PC-3 (cell line): Measurements from ENCODE around the gene RND2. TPM values are rescaled to one million over a fixed set of nuclear protein-coding genes. Genes with fewer than 3 reads are reported as not detected.
A peak's percentile ranks its signal among the peaks of the same experiment; 100 is the strongest.
"Not testable (repeated sequence)": the region's sequence is repeated elsewhere in the genome, so short reads cannot be mapped to it uniquely, and the experiment has no call there.

Experiments used
- ATAC-seq: fragments of 200-7000 bp; cut with Tn5 transposase; 2 replicates; pipeline ENCODE4 v1.9.1; 2020; ENCODE audit warnings: mild to moderate bottlenecking, moderate library complexity
- BruUV-seq: library from RNA; stranded (reverse); fragments of 400-500 nt; replicated peaks from 2 replicates; lab custom pipeline; 2021; lab: Mats Ljungman, UMichigan
- CTCF ChIA-PET: fragments of 300-600 bp; sonication (Branson Sonifier 250); formaldehyde crosslinking; loops from one replicate; lab custom pipeline; 2022; ENCODE audit warnings: antibody characterized with exemption; lab: Charles Lee
- POLR2A ChIA-PET: fragments of 300-600 bp; sonication (Branson Sonifier 250); formaldehyde crosslinking; loops from one replicate; lab custom pipeline; 2022; ENCODE audit warnings: antibody characterized with exemption; ENCODE audit not compliant: unreplicated experiment; lab: Charles Lee
- DNase-seq: peaks from one replicate; pipeline ENCODE4 v3.0.0-alpha.2; 2015
- H2AFZ ChIP-seq: fragments of 300-600 bp; sonication (generic); 2 replicates; pipeline ENCODE4 v1.6.0; 2016; ENCODE audit warnings: antibody characterized with exemption, low read length
- H3F3A ChIP-seq: fragments of 300-600 bp; sonication (generic); one replicate; pipeline ENCODE4 v1.6.0; 2017; ENCODE audit warnings: antibody characterized with exemption, low read length, control low read depth, mild to moderate bottlenecking; ENCODE audit not compliant: unreplicated experiment
- H3K27ac ChIP-seq: fragments of 300-600 bp; sonication (generic); 2 replicates; pipeline ENCODE4 v1.5.1; 2016; ENCODE audit warnings: mild to moderate bottlenecking, low read length
- H3K27me3 ChIP-seq: fragments of 300-600 bp; sonication (generic); 2 replicates; pipeline ENCODE4 v1.6.1; 2016; ENCODE audit warnings: low read length, mixed read lengths
- H3K36me3 ChIP-seq: fragments of 300-600 bp; sonication (generic); 2 replicates; pipeline ENCODE4 v1.6.1; 2016; ENCODE audit warnings: low read depth, mixed run types, low read length, mixed read lengths
- H3K4me1 ChIP-seq: fragments of 300-600 bp; sonication (generic); 2 replicates; pipeline ENCODE4 v1.5.1; 2016; ENCODE audit warnings: low read length; ENCODE audit not compliant: insufficient read depth
- H3K4me2 ChIP-seq: fragments of 300-600 bp; sonication (generic); 2 replicates; pipeline ENCODE4 v1.6.0; 2016; ENCODE audit warnings: low read length
- H3K4me3 ChIP-seq: fragments of 300-600 bp; sonication (generic); 2 replicates; pipeline ENCODE4 v1.5.1; 2016; ENCODE audit warnings: mild to moderate bottlenecking, low read length, mixed read lengths
- H3K79me2 ChIP-seq: fragments of 300-600 bp; sonication (generic); 2 replicates; pipeline ENCODE4 v1.6.1; 2017; ENCODE audit warnings: low read length, mixed read lengths
- H3K9ac ChIP-seq: fragments of 300-600 bp; sonication (generic); 2 replicates; pipeline ENCODE4 v1.6.0; 2016; ENCODE audit warnings: mild to moderate bottlenecking, low read length
- H3K9me2 ChIP-seq: fragments of 300-600 bp; sonication (generic); replicated peaks from 2 replicates; pipeline ENCODE4 v1.6.1; 2016; ENCODE audit warnings: mixed run types, low read length, mixed read lengths
- H3K9me3 ChIP-seq: fragments of 300-600 bp; sonication (generic); 2 replicates; pipeline ENCODE4 v1.6.1; 2016; ENCODE audit warnings: low read length, mixed read lengths
- H4K20me1 ChIP-seq: fragments of 300-600 bp; sonication (generic); 2 replicates; pipeline ENCODE4 v1.6.1; 2016; ENCODE audit warnings: low read length, mixed read lengths
- CTCF ChIP-seq: fragments of 300-600 bp; sonication (generic); conservative IDR thresholded peaks from 2 replicates; pipeline ENCODE4 v1.5.1; 2017; ENCODE audit warnings: antibody characterized with exemption, low read depth, mild to moderate bottlenecking, low read length
- EZH2 ChIP-seq: fragments of 300-600 bp; sonication (generic); IDR thresholded peaks from one replicate; pipeline ENCODE4 v1.6.1; 2017; ENCODE audit warnings: antibody characterized with exemption, mild to moderate bottlenecking, low read length; ENCODE audit not compliant: unreplicated experiment
- EZH2phosphoT487 ChIP-seq: fragments of 300-600 bp; sonication (generic); IDR thresholded peaks from 2 replicates; pipeline ENCODE4 v1.6.1; 2018; ENCODE audit warnings: mild to moderate bottlenecking, antibody characterized with exemption, low read length, borderline replicate concordance
- intact Hi-C: fragments of 100-400 bp; cut with micrococcal nuclease; formaldehyde crosslinking; loops from 2 replicates; pipeline ENCODE4 v1.9.0; 2023
- total RNA-seq: library from RNA; depleted of rRNA; stranded (reverse); fragments of >200 nt; gene quantifications from 2 replicates; pipeline ENCODE4 v1.2.3, GENCODE V29; 2014

RND2 gene
- total RNA-seq, 1 experiment from 2014 or later: 0.29 TPM

GRCh38 chr17:42999003-42999525 lies 26.0 kb upstream of the RND2 start:
- peaks cover 33% of the 10 kb centered on the region for H3K36me3 ChIP-seq
- CTCF ChIA-PET: no interaction called here
- TF ChIP-seq EZH2phosphoT487: no peak
- no peak for TF ChIP-seq CTCF
- no peak for TF ChIP-seq EZH2

DNA sequence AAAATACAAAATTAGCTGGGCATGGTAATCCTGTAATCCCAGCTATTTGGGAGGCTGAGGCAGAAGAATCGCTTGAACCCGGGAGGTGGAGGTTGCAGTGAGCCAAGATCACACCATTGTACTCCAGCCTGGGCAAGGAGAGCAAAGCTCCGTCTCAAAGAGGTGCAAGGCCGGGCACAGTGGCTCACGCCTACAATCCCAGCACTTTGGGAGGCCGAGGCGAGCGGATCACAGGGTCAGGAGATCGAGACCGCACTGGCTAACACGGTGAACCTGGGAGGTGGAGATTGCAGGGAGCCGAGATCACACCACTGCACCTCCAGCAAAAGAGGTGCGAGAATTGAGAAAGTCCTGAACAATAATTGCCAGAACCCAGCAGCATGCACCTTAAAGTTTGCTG lies 24.1 kb upstream of the RND2 start:
- H3K9me2 ChIP-seq, ATAC-seq, H3K9ac ChIP-seq, H3K4me3 ChIP-seq, CTCF ChIA-PET, H2AFZ ChIP-seq, H3K9me3 ChIP-seq, H3F3A ChIP-seq, H3K27me3 ChIP-seq, POLR2A ChIA-PET, BruUV-seq, DNase-seq, intact Hi-C loops, H3K27ac ChIP-seq: not testable (repeated sequence)
- peaks cover 27% of the 10 kb centered on the region for H3K79me2 ChIP-seq
- H4K20me1 ChIP-seq: peaks cover 16% of the 10 kb centered on the region; the same call in 1 of the 2 replicates
- peaks cover 41% of the 10 kb centered on the region for H3K4me1 ChIP-seq
- peak overlapping the region; percentile 22; the same call in 1 of the 2 replicates for H3K4me2 ChIP-seq
- H3K36me3 ChIP-seq: peaks cover 28% of the 10 kb centered on the region

More at GRCh38 chr17:42999003-42999525, 26.0 kb upstream of the RND2 start:
- Histone ChIP-seq H3K79me2 (peaks cover 27% of the 10 kb centered on the region), H4K20me1 (peaks cover 16% of the 10 kb centered on the region; the same call in 1 of the 2 replicates), H2AFZ (no peak overlapping the region), H3K4me2 (peak overlapping the region; percentile 99), H3K4me3 (peak overlapping the region; percentile 95), H3K9me2 (no peaks in the 10 kb centered on the region), H3K9ac (peak overlapping the region; percentile 99), H3K9me3 (no peaks in the 10 kb centered on the region), H3K4me1 (peaks cover 41% of the 10 kb centered on the region), H3K27me3 (no peaks in the 10 kb centered on the region), H3K27ac (peak overlapping the region; percentile 79), H3F3A (no peaks in the 10 kb centered on the region)
- DNase-seq: no peak
- intact Hi-C loops: loop anchor here (2.0 to 5.0 kb wide), 2 partner anchors 34 to 152 kb away; partner anchors contain the start of gene AARSD1
- POLR2A ChIA-PET: no interaction called here
- BruUV-seq: no TSS peak
- ATAC-seq: no peak

- H3K9me3 ChIP-seq: no peaks in the 10 kb centered on the region
- H3K4me1 ChIP-seq: peaks cover 37% of the 10 kb centered on the region
- POLR2A ChIA-PET: no interaction called here
- H3K79me2 ChIP-seq: peaks cover 23% of the 10 kb centered on the region
- intact Hi-C loops: no loop called here
- H3K27ac ChIP-seq: peak overlapping the region; percentile 47
- CTCF ChIA-PET: no interaction called here
- no peak overlapping the region for H3K4me2 ChIP-seq
- no peak overlapping the region for H3K4me3 ChIP-seq
- H4K20me1 ChIP-seq: peaks cover 16% of the 10 kb centered on the region; the same call in 1 of the 2 replicates
- H3K36me3 ChIP-seq: peaks cover 28% of the 10 kb centered on the region
- H3K9ac ChIP-seq: no peak overlapping the region
- no peaks in the 10 kb centered on the region for H3K27me3 ChIP-seq
- ATAC-seq (peak; percentile 23), DNase-seq (peak; percentile 67)
- H3F3A ChIP-seq: no peaks in the 10 kb centered on the region
- no TSS peak for BruUV-seq
- no peaks in the 10 kb centered on the region for H3K9me2 ChIP-seq
- no peak overlapping the region for H2AFZ ChIP-seq
- TF ChIP-seq EZH2phosphoT487: no peak
- TF ChIP-seq EZH2: no peak
- TF ChIP-seq CTCF: 0 out of 2 replicates have a peak, but pooled peaks have one; percentile 17
Observed at GRCh38 chr17:43003542-43004172, 21.4 kb upstream of the RND2 start.
